GM21360 (cell line): Measurements from ENCODE around the gene EPB41L2.
A peak's percentile ranks its signal among the peaks of the same experiment; 100 is the strongest.
"Not testable (repeated sequence)": the region's sequence is repeated elsewhere in the genome, so short reads cannot be mapped to it uniquely, and the experiment has no call there.

Experiments used
- ATAC-seq: cut with Tn5 transposase; IDR thresholded peaks from one replicate; pipeline ENCODE4 v1.9.1; 2021; ENCODE audit warnings: mild to moderate bottlenecking, moderate library complexity; ENCODE audit not compliant: unreplicated experiment

Gene EPB41L2

DNA sequence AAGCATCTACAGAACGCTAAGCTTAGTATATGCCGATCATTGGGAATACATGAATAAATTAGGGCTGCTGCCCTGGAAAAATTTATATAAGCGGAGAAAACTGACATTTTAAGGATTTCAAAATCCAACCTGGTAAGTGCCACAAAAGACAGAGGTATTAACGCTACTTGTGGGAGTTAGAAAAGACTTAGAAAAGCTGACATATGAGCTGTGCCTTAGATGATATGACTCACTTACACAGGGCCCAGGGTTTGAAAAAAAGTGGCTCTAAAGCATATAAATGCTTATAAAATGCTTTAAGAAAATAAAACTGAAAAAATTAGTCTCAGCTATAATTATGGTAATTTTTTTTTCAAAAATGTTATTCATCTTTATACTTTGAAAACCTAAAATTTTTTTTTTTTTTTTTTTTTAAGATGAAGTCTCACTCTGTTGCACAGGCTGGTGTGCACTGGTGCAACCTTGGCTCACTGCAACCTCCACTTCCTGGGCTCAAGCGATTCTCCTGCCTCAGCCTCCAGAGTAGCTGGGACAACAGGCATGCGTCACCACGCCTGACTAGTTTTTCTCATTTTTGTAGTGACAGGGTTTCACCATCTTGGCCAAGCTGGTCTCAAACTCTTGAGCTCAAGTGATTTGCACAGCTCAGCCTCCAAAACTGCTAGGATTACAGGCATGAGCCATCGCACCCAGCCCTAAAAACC is 25.7 kb downstream of the EPB41L2 start:
- ATAC-seq = no peak

DNA sequence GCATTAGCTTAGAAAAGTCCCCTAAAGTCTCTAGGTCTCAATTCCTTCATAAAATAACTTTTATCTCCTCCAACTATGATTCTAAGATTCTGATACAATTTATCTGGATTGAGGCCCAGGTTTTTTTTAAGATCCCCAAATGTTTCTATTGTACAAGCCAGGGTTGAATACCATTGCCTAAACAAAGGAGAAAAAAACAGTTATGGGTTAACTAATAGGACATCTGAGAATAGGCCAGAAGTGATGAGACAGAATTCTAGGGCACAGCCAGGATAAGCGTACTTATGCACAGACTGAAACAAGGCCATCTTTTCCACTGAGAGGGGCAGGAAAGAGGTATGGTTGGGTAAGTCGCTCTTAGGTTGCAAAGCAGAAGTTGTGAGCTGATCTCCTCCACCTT is 26.4 kb downstream of the EPB41L2 start:
- no peak for ATAC-seq

- no peak for ATAC-seq
Measured at GRCh38 chr6:131036143-131036542, 26.9 kb downstream of the EPB41L2 start.

DNA sequence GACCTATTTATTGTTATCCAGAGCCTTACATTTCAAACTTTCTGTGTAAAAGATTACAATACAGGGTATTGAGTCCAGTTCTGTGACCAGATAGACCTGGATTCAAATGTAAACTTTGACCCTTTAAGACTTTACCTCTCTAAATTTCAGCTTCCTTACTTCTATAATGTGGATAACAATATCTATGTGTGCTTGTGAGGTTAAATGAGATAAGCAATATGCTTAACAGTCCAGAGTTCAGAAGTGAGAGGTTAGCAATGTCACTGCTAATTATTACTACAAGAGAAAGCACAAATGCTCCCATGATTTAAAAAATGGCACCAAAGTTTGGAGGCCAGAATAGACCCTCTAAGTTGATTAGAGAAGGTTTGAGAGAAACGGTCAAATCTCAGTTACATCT is 27.5 kb downstream of the EPB41L2 start:
- no peak for ATAC-seq

DNA sequence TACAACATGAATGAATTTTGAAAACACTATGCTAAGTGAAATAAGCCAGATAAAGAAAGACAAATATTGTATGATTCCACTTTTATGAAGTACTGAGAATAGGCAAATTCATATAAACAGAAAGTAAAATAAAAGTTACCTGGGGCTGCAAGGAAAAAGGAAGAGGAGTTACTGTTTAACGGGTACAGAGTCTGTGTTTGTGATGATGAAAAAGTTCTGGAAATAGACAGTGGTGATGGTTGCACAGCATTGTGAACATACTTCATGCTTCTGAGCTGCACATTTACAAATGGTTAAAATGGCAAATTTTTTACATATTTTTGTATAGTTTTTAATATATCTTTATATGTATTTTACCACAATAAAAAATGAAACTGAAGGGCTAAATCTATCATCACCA is 29.4 kb downstream of the EPB41L2 start:
- no peak for ATAC-seq

GRCh38 chr6:131029626-131030297 is 33.3 kb downstream of the EPB41L2 start:
- peak; percentile 96 for ATAC-seq

DNA sequence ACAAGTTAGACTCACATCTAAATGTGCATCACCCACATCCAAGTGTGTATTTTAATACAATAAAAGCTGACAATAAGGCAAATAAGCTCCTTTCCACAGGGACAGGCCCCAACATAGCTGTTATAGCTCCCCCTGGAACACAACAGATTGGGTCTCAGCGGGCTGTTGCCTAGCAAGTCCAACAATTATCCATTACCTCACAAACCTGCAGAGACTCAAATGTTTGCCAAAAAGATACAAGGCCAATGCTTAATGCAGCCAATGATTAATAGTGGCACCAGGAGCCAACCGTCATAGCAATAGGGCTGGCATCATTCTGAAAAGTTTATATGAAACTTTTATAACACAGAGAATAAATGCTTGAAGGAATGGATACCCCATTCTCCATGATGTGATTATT is 35.7 kb downstream of the EPB41L2 start:
- ATAC-seq = no peak

- no peak for ATAC-seq
Measured at GRCh38 chr6:131026243-131026642, 36.8 kb downstream of the EPB41L2 start.

DNA sequence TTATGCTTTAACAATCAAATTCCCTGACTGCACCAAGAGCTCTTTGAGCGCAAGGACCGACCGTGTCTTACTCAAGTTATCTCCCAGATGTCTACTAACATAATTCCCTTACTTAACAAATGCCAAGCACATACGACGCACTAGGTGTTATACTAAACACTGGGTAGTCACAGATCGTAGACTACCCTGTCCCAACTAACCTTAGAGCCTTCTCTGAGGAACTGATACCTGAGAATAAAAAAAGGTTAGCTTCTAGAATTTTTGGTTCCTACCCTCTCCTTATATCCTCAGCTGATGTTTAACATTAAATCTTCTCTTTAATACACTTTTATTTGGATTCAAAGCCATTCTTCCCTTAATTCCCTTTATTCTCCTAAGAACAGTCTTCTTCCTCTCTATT is 38.5 kb downstream of the EPB41L2 start:
- ATAC-seq = no peak

DNA sequence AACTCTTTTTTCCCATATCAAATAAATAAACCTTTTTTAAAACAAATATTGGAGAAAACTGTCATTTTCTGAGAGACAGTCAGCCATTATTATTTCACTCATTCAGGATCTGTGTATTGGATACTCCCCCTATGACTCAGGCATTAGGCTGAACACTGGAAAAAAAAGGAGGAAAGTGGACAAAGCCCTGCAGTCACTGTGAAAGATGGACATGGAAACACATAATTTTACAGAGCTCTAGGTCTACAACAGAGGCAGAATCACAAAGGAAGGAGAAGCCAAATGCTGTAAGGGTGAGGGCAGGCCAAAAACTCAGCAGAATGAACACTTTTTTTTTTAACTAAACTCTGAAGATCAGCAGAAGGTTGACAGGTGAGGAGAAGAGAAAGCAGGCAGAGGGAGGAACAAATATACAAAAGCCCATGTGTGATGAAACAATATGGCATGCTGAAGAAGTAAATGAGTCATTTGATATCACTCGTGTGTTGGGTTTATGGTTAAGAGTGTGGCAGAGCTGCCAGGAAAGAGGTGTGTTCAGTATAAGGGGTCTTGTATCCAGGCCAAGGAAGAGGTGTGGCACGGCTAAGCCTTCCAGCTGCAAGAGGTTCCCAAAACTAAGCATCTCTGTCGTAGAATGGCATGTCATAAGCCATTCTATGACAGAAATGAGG is 39.1 kb downstream of the EPB41L2 start:
- ATAC-seq = no peak

DNA sequence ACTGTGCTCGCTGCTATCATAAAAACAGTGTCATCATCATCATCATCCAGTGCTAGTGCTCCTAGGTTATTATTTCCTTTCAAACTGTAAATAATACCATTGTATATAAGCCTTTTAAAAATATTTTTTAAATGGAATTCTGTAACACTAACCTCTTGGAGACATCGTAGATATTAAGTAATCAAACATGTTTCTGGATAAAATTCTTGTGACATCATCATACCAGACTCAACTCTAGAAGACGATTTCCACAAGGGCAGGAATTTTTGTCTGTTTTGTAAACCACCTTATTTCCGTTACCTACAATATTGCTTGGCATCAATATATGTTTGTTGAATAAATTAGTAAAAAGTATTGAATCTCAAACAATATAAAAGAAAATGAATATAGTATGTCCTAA is 40.4 kb downstream of the EPB41L2 start:
- ATAC-seq = no peak

DNA sequence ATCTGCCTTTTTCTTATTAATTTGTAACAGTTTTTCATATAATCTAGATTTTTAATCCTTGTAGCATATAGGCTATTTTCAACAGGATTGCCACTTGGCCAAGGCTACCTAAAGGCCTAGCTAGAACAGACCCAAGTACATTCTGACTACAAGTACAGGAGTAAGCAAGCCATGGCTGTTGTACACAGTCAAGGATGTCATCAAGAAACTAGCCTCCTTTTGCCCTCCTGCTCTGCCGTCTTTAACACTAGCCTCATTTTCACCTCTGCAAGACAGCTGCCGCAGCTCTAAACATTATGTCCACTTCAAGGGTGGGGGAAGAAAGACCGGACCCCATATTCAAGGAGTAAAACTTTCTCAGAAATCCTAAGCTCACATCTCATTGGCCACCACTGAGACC is 45.1 kb downstream of the EPB41L2 start:
- no peak for ATAC-seq

DNA sequence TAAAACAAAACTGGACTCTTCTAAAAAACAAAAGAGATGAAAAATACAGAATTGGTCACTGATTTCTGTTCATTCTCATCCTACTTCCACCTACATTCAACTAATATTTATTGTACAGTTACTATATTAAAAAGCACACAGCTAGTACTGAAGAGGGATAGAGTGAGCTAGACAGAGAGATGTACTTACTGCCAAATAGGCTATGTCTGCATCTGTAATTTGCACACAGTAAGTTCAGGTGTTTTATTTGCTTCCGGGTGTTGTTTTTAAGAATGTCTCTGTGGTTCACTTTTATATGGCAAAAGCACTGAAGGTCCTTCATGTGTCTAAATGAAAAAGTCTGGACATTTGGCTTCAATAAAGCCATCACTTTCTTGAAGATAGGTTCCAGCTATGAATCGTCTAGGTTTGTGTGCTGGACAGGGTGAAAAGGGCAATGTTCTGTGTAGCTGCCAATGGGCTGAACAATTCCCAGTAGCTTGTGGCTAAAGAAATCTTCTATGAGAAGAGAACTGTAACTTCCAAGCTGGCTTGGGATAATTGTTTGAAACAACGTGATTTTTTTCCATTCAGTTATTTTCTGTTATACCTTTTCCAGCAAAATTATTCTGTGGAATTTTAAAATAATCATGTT is 47.3 kb downstream of the EPB41L2 start:
- ATAC-seq = no peak

- ATAC-seq = no peak
Measured at GRCh38 chr6:131015025-131015591, 47.9 kb downstream of the EPB41L2 start.

DNA sequence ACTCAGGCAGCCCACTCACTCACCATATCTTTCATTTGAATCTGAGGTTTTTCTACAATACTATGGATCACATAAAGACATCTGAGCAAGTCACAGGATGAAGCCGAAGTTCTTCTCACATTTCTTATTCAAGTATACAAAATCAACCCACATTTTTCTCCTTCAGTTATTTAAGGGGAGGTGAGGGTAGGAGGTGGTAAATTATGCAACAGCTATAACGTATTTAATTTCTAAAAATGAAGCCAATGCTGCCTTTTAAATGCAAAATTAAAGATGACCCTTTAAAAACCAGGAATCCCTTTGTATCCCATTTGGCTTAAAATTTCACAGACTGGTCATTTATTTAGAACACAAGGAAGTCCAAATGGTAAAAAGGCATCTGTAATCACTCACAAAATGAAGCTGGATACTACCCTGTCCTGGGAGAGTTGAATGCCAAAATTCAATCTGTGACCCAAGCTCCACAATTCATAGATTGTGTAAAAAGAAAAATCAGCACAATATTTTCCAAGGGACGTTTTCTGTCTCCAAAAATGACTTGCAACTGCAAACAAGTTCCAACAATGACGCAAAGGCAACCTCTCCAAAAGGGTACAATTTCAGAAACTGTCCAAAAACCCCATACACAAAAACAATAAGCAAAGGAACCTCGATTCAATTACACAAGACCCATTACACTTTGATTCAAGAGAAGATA is 48.8 kb downstream of the EPB41L2 start:
- no peak for ATAC-seq

DNA sequence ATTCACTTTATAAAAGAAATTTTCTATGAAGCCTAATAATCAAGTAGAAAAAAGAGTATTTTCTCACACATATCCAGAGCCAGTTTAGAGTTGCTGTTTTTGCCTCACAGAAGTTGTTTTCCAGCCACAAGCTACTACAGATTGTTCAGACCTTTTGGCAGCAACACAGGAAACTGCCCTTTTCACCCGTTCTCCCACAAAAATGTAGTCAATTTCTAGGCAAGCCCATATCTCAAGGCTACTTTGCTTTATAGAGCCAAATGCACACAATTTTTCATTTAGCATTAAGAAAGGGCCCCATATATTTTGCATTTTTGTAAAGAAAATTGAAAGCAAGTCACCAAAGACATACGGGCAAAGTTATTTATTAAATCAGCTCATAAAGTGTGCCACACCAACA is 49.5 kb downstream of the EPB41L2 start:
- no peak for ATAC-seq

DNA sequence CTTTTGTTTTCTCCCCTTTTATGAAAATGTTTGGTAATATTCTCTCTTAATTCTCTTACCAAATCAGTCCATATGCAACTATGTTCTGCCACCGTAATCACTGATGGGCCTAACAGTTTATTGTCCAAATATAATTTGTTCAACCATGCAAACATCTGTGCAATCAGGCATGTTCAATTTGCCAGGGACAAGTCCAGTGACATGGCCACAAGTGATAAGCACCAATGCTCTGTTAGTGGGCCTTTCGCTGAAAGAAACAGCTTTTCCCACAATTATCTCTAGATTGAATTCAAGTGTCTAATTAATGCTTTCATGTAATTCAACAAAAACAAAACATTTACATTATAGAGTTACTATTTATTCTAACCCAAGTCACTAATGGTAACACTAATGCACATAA is 53.3 kb downstream of the EPB41L2 start:
- no peak for ATAC-seq

DNA sequence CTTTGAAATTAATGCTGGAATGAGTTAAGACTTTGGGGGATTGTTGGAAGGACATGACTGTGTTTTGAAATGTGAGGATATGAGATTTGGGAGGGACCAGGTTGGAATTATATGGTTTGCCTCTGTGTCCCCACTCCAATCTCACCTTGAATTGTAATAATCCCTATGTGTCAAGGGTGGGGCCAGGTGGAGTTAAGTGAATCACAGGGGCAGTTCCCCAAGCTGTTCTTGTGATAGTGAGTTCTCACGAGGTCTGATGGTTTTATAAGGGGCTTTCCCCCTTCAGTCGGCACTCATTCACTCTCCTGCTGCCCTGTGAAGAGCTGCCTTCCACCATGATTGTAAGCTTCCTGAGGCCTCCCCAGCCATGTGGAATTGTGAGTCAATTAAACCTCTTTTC is 54.1 kb downstream of the EPB41L2 start:
- ATAC-seq = not testable (repeated sequence)

DNA sequence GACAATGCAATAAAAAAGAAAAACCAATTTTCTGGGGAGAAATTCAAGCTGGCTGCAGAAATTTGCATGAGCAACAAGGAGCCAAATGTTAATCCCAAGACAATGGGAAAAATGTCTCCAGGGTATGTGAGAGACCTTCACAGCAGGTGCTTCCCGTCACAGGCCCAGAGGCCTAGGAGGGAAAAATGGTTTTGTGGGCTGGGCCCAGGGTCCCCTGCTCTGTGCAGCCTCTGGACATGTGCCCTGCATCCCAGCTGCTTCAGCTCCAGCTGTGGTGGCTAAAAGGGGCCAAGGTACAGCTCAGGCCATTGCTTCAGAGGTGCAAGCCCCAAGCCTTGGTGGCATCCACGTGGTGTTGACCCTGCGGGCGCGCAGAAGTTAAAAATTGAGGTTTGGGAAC is 55.1 kb downstream of the EPB41L2 start:
- not testable (repeated sequence) for ATAC-seq

DNA sequence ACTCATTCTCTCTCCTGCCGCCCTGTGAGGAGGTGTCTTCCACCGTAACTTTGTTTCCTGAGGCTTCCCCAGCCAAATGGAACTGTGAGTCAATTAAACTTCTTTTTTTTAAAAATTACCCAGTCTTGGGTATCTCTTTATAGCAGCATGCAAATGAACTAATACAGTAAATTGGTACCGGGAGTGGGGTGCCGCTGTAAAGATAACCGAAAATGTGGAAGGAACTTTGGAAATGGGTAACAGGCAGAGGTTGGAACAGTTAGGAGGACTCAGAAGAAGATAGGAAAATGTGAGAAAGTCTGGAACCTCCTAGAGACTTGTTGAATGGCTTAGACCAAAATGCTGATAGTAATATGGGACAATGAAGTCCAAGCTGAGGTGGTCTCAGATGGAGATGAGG is 55.8 kb downstream of the EPB41L2 start:
- ATAC-seq = no peak
